Astrocyte (in vitro differentiated cells and primary cell): ENCODE measurements around the gene ACAA2. TPM values are rescaled to one million over a fixed set of nuclear protein-coding genes. Genes with fewer than 3 reads are reported as not detected.

Experiments used
- DNase-seq: peaks from one replicate; pipeline ENCODE4 v3.0.0-alpha.2; 2010; ENCODE audit warnings: low read depth
- FAIRE-seq: peaks from 2 replicates; lab custom pipeline; 2011; peaks lifted over from hg19 to GRCh38; lab: Jason Lieb, UNC
- H2AFZ ChIP-seq: 2 replicates; pipeline ENCODE4 v1.6.0; 2012; ENCODE audit warnings: low read depth, low read length, inconsistent platforms
- H3K27ac ChIP-seq: 2 replicates; pipeline ENCODE4 v1.5.1; 2011; ENCODE audit warnings: low read depth, low read length, inconsistent platforms
- H3K27me3 ChIP-seq: 2 replicates; pipeline ENCODE4 v1.6.0; 2011; ENCODE audit warnings: low read length, inconsistent platforms; ENCODE audit not compliant: insufficient read depth
- H3K36me3 ChIP-seq: 2 replicates; pipeline ENCODE4 v1.5.1; 2011; ENCODE audit warnings: low read length, inconsistent platforms; ENCODE audit not compliant: insufficient read depth
- H3K4me1 ChIP-seq: 2 replicates; pipeline ENCODE4 v1.5.1; 2011; ENCODE audit warnings: low read length, inconsistent platforms; ENCODE audit not compliant: insufficient read depth
- H3K4me2 ChIP-seq: 2 replicates; pipeline ENCODE4 v1.6.0; 2012; ENCODE audit warnings: low read length, inconsistent platforms
- H3K4me3 ChIP-seq: 2 replicates; pipeline ENCODE4 v1.5.1; 2011; ENCODE audit warnings: low read depth, mild to moderate bottlenecking, low read length, inconsistent platforms; ENCODE audit not compliant: insufficient read depth
- H3K79me2 ChIP-seq: 2 replicates; pipeline ENCODE4 v1.6.0; 2012; ENCODE audit warnings: mild to moderate bottlenecking, low read length, inconsistent platforms; ENCODE audit not compliant: insufficient read depth
- H3K9ac ChIP-seq: 2 replicates; pipeline ENCODE4 v1.6.0; 2012; ENCODE audit warnings: mild to moderate bottlenecking, low read length, inconsistent platforms
- H3K9me3 ChIP-seq: 2 replicates; pipeline ENCODE4 v1.5.1; 2012; ENCODE audit warnings: low read depth, mild to moderate bottlenecking, low read length, inconsistent platforms; ENCODE audit not compliant: insufficient read depth
- H4K20me1 ChIP-seq: 2 replicates; pipeline ENCODE4 v1.6.0; 2012; ENCODE audit warnings: low read length, inconsistent platforms; ENCODE audit not compliant: insufficient read depth
- H3K27ac Mint-ChIP-seq: one replicate; pipeline ENCODE4 v1.8.0; 2021; ENCODE audit warnings: mild to moderate bottlenecking, mixed read lengths; ENCODE audit not compliant: unreplicated experiment
- H3K27me3 Mint-ChIP-seq: one replicate; pipeline ENCODE4 v1.8.0; 2021; ENCODE audit warnings: low read depth, mixed read lengths; ENCODE audit not compliant: unreplicated experiment
- H3K36me3 Mint-ChIP-seq: one replicate; pipeline ENCODE4 v1.8.0; 2021; ENCODE audit warnings: low read depth, mixed read lengths; ENCODE audit not compliant: unreplicated experiment
- H3K4me1 Mint-ChIP-seq: one replicate; pipeline ENCODE4 v1.8.0; 2021; ENCODE audit warnings: low read depth, mixed read lengths; ENCODE audit not compliant: unreplicated experiment
- H3K4me3 Mint-ChIP-seq: one replicate; pipeline ENCODE4 v1.8.0; 2021; ENCODE audit warnings: mild to moderate bottlenecking, moderate library complexity, mixed read lengths; ENCODE audit not compliant: unreplicated experiment
- H3K9me3 Mint-ChIP-seq: one replicate; pipeline ENCODE4 v1.8.0; 2021; ENCODE audit warnings: mild to moderate bottlenecking, mixed read lengths; ENCODE audit not compliant: unreplicated experiment
- CTCF ChIP-seq: IDR thresholded peaks from 2 replicates; pipeline ENCODE4 v1.5.1; 2011; ENCODE audit warnings: low read depth, mild to moderate bottlenecking, inconsistent platforms, low read length, moderate library complexity; ENCODE audit not compliant: insufficient read depth
- EZH2 ChIP-seq: IDR thresholded peaks from 2 replicates; pipeline ENCODE4 v1.6.1; 2012; ENCODE audit warnings: mild to moderate bottlenecking, low read length, inconsistent platforms; ENCODE audit not compliant: insufficient read depth
- total RNA-seq: library from RNA; stranded (reverse); gene quantifications from 2 replicates; pipeline ENCODE4 v1.2.1, GENCODE V29; 2021

ACAA2 gene
- total RNA-seq, 1 donor from 2014 or later: 66.4 TPM

GRCh38 chr18:49744376-49745008, 68.8 kb downstream of the ACAA2 start:
- no peak for DNase-seq
- Histone ChIP-seq H3K27ac (no peak overlapping the region), H4K20me1 (no peaks in the 10 kb centered on the region), H3K4me3 (no peak overlapping the region), H3K9ac (no peak overlapping the region), H3K4me1 (no peaks in the 10 kb centered on the region), H3K27me3 (peaks cover 8% of the 10 kb centered on the region), H3K4me2 (no peak overlapping the region), H3K79me2 (no peaks in the 10 kb centered on the region), H3K36me3 (no peaks in the 10 kb centered on the region), H3K9me3 (no peaks in the 10 kb centered on the region), H2AFZ (no peak overlapping the region)
- H3K27me3 Mint-ChIP-seq: peaks cover 2% of the 10 kb centered on the region
- H3K36me3 Mint-ChIP-seq: no peaks in the 10 kb centered on the region
- no peak overlapping the region for H3K4me3 Mint-ChIP-seq
- H3K9me3 Mint-ChIP-seq: peaks cover 3% of the 10 kb centered on the region
- TF ChIP-seq CTCF: no peak
- TF ChIP-seq EZH2: no peak
- FAIRE-seq: no peak
- peaks cover 15% of the 10 kb centered on the region for H3K4me1 Mint-ChIP-seq
- no peak overlapping the region for H3K27ac Mint-ChIP-seq

GRCh38 chr18:49743117-49743567, 70.2 kb downstream of the ACAA2 start:
- no peak overlapping the region for H3K4me2 ChIP-seq
- peaks cover 2% of the 10 kb centered on the region for H3K27me3 Mint-ChIP-seq

More at GRCh38 chr18:49743117-49743567, 70.2 kb downstream of the ACAA2 start:
- Histone ChIP-seq H2AFZ (no peak overlapping the region), H3K9ac (no peak overlapping the region), H4K20me1 (no peaks in the 10 kb centered on the region), H3K36me3 (no peaks in the 10 kb centered on the region), H3K9me3 (no peaks in the 10 kb centered on the region), H3K27me3 (peaks cover 8% of the 10 kb centered on the region), H3K79me2 (no peaks in the 10 kb centered on the region), H3K27ac (no peak overlapping the region), H3K4me1 (no peaks in the 10 kb centered on the region), H3K4me3 (no peak overlapping the region)
- Mint-ChIP-seq H3K27ac (no peak overlapping the region), H3K4me1 (peaks cover 14% of the 10 kb centered on the region), H3K4me3 (no peak overlapping the region), H3K36me3 (no peaks in the 10 kb centered on the region), H3K9me3 (peaks cover 3% of the 10 kb centered on the region)
- DNase-seq (no peak), FAIRE-seq (no peak)
- TF ChIP-seq CTCF (no peak), EZH2 (no peak)
